Measurements from ENCODE around the gene DUSP18. TPM values are rescaled to one million over a fixed set of nuclear protein-coding genes. Genes with fewer than 3 reads are reported as not detected.
"Not testable (repeated sequence)": the region's sequence is repeated elsewhere in the genome, so short reads cannot be mapped to it uniquely, and the experiment has no call there.

The DUSP18 gene
- total RNA-seq = 1 to 10 TPM; 4.1 TPM

- peak; percentile 55 for TF ChIP-seq CTCF (IDR thresholded peaks at IDR 0.05)
- peak; percentile 90 for ATAC-seq (ENCODE audit: insufficient number of reproducible peaks, low FRiP score, low read depth)
- Histone ChIP-seq H3K9me3 (no peaks in the 10 kb centered on the region), H3K4me1 (ENCODE audit: control insufficient read depth in 1 of 2, low read depth in 2 of 2) (peaks cover 0 to 13% of the 10 kb centered on the region in 2 donors), H3K27ac (no peak within 1 kb of the TSS), H3K4me3 (peak within 1 kb of the TSS; percentile 84), H3K36me3 (no peaks in the 10 kb centered on the region), H3K27me3 (replicated peaks; ENCODE audit: insufficient read depth) (no peaks in the 10 kb centered on the region)
- peak; percentile 68 for DNase-seq (ENCODE audit: low spot score)
Measured at GRCh38 chr22:30667494-30668385, at the start of gene DUSP18. TSS of gene DUSP18 (minus strand) at chr22:30667875. CDS start at chr22:30664003, 3,872 bp downstream.

DNA sequence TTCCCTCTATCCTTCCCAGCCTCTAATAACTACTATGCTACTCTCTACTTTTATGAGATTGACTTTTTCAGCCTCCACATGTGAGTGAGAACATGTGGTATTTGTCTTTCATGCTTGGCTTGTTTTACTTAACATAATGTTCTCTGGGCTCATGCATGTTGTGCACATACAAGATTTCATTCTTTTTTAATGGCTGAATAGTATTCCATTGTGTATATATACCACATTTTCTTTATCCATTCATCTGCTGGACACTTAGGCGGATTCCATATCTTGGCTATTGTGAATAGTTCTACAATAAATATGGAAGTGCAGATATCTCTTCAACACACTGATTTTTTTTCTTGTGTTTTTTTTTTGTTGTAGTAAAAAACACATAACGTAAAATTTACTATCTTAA lies 46.4 kb upstream of the DUSP18 start:
- Histone ChIP-seq H3K27me3 (replicated peaks; ENCODE audit: insufficient read depth) (no peaks in the 10 kb centered on the region), H3K36me3 (no peaks in the 10 kb centered on the region), H3K4me1 (ENCODE audit: control insufficient read depth in 1 of 2, low read depth in 2 of 2) (no peaks in the 10 kb centered on the region), H3K4me3 (no peak overlapping the region), H3K27ac (no peak overlapping the region), H3K9me3 (no peaks in the 10 kb centered on the region)
- no peak for DNase-seq (ENCODE audit: low spot score)
- TF ChIP-seq CTCF (IDR thresholded peaks at IDR 0.05) = no peak
- ATAC-seq (ENCODE audit: insufficient number of reproducible peaks, low FRiP score, low read depth) = no peak

- DNase-seq (ENCODE audit: low spot score) = no peak
- no peaks in the 10 kb centered on the region for H3K27me3 ChIP-seq (replicated peaks; ENCODE audit: insufficient read depth)
- H3K9me3 ChIP-seq = no peaks in the 10 kb centered on the region
- no peaks in the 10 kb centered on the region for H3K36me3 ChIP-seq
- H3K27ac ChIP-seq = no peak overlapping the region
- TF ChIP-seq CTCF (IDR thresholded peaks at IDR 0.05) = no peak
- ATAC-seq (ENCODE audit: insufficient number of reproducible peaks, low FRiP score, low read depth) = no peak
- no peak overlapping the region for H3K4me3 ChIP-seq
- no peaks in the 10 kb centered on the region for H3K4me1 ChIP-seq (ENCODE audit: control insufficient read depth in 1 of 2, low read depth in 2 of 2)
Measured at GRCh38 chr22:30712094-30712493, 44.4 kb upstream of the DUSP18 start.

GRCh38 chr22:30709980-30710379 lies 42.3 kb upstream of the DUSP18 start:
- H3K4me3 ChIP-seq; H3K27me3 ChIP-seq (replicated peaks; ENCODE audit: insufficient read depth); H3K27ac ChIP-seq; H3K36me3 ChIP-seq; ATAC-seq (ENCODE audit: insufficient number of reproducible peaks, low FRiP score, low read depth); H3K4me1 ChIP-seq (ENCODE audit: control insufficient read depth in 1 of 2, low read depth in 2 of 2); DNase-seq (ENCODE audit: low spot score); H3K9me3 ChIP-seq: not testable (repeated sequence)

GRCh38 chr22:30705710-30706651 lies 38.3 kb upstream of the DUSP18 start:
- ATAC-seq (ENCODE audit: insufficient number of reproducible peaks, low FRiP score, low read depth) = no peak
- Histone ChIP-seq H3K27ac (no peak overlapping the region), H3K4me1 (ENCODE audit: control insufficient read depth in 1 of 2, low read depth in 2 of 2) (no peaks in the 10 kb centered on the region), H3K9me3 (no peaks in the 10 kb centered on the region), H3K4me3 (no peak overlapping the region), H3K27me3 (replicated peaks; ENCODE audit: insufficient read depth) (no peaks in the 10 kb centered on the region), H3K36me3 (no peaks in the 10 kb centered on the region)
- no peak for DNase-seq (ENCODE audit: low spot score)
- no peak for TF ChIP-seq CTCF (IDR thresholded peaks at IDR 0.05)
